HTERT RPE-1 (cell line): ENCODE measurements around the gene RCAN2.
"Not testable (repeated sequence)": the region's sequence is repeated elsewhere in the genome, so short reads cannot be mapped to it uniquely, and the experiment has no call there.

ENCODE experiments used
- in situ Hi-C: fragments of 300-500 bp; cut with MboI; formaldehyde crosslinking; loops from 4 replicates; pipeline ENCODE4 v1.14.3; 2020; ENCODE audit warnings: low sequenced_read_pairs

RCAN2 gene

DNA sequence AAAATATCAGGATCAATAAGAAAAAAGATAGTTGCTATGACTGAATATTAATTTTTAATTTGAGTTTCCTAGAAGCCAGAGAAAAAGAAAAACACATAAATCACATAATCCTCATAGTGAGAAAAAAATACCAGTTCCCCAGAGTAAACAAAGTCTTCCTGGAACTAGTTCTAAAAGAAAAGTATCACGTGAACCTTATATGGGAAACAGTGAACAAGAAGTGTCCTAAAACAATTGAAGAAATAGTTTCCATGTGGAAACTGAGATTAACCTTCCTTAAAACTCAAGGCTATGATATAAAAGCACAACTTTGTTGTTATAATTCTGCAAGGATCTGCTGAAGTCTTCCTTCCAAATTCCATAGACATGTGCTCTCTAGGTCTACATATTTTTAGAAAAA, 50.6 kb downstream of the RCAN2 start:
- in situ Hi-C loops, result no loop called here

DNA sequence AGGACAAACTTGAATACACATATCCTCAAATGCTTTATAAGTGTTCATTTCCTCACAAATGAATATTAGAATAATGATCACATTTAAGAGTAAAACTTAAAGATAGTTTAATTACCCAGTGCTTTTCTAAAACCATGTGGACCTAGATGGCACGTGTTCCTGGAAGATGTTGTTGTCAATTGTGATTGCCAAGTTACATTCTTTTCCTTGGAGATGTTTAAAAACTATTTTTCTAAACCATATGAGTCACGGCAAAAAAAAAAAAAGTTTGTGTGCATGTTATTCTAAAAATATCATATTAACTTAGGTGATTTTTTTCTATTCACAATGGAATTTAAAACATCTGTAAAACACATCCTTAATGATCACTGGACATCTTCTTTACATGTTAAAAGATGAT, 51.1 kb downstream of the RCAN2 start:
- in situ Hi-C loops, result no loop called here

DNA sequence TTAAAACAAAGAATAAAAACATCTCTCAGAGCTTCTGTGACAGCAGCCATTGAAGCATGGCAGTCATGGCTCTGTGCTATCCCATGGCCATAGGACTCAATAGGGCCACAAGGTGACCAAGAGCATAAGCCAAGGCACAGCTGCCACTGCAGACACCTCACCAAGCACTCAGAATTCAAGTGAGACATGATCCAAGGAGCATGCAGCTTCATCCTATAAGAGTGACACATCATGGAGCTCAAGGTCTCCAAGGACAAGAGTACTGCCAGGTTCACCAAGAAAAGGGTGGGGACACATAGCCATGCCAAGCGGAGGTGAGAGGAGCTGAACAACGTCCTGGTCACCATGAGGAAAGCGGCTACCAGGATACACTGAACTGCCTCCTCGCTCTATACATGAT, 53.0 kb downstream of the RCAN2 start:
- in situ Hi-C loops, result no loop called here

DNA sequence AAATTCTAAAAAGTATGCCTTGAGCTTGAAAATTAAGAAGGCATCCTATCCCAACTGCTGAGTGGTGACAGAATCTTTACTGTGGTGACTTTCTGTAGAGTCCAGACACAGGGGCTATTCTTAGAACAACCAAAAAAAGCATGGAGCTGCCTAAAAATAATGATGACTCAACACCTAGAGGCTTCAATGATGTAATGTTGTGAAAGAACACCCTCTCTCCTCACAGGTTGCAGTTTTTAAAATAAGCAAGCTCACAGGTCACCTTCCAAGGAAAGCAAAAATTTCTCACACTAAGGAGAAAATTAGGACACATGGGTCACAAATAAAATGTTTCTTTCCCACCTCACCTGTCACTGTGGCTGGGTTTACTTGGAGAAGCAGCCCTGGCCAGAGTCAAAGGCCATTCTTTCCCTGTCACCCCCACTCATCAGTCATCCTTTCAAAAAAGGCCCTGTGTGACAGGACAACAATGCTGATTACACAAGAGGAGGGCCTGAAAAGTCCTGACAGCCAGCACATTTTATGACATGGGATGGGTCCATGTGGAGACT, 53.5 kb downstream of the RCAN2 start:
- in situ Hi-C loops, result no loop called here

DNA sequence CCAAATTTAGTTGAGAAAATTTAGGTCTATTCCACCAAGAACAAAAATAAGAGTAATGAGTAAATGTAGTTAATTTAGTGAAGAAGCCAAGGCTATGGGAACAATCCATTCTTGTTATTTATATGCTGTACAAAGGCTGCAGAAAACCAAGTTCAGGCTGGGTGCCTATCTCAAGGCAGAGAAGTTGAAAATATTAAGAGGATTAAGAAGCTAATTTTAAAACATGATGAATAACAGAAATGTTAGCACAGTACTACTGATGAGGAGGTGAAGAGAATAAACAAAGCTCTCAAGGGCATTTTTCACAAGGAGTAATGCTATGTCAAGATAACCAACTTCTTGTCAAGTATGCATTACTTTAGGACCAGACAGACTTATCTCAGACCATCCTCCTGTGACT, 68.6 kb downstream of the RCAN2 start:
- in situ Hi-C loops, result no loop called here

DNA sequence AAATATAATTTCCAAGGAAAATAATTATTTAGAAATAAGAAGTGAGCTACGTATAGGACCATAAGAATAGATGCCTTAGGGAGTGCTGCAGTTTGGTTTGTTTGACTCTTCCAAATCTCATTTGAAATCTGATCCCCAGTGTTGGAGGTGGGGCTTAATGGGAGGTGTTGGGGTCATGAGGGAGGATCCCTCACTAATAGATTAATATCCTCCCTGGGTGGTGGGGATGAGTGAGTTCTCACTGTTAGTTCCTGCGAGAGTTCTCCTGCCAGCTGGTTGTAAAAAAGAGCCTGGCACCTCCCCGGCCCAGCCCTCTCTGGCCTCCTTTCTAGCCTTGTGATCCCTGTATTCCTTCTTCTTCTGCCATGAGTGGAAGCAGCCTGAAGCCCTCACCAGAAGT, 69.3 kb downstream of the RCAN2 start:
- in situ Hi-C loops, result no loop called here

DNA sequence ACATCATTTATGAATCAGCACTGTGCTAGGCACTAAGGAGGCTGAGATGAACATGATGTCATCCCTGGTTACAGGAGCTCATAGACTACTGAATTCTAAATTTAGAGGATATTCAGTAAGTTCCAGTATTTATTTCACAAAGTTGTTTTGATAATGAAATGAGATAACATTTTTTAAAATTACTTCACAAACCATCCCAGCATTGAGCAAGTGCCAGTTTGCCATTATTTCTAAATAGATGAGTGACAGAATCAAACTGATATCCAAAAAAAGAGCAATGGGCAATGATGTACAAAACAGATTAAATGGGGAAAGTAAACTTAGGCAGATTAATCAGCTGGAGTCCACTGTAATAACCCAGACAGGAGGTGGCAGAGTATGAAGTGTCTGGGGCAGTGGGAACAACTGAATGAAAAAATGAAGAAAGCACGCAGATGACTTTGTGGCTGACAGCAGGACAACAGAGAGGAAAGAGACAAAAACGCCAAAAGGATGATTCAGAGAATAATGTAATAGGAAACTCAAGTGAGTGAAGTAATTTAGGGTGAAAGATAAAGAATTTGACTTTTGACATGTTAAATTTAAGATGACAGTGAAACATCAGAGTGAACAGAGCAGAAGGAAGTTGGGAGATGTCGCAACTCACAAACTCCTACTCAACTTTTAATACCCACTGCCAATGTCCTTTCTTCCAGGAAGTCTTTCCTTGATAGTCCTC, 70.2 kb downstream of the RCAN2 start:
- in situ Hi-C loops, result no loop called here

DNA sequence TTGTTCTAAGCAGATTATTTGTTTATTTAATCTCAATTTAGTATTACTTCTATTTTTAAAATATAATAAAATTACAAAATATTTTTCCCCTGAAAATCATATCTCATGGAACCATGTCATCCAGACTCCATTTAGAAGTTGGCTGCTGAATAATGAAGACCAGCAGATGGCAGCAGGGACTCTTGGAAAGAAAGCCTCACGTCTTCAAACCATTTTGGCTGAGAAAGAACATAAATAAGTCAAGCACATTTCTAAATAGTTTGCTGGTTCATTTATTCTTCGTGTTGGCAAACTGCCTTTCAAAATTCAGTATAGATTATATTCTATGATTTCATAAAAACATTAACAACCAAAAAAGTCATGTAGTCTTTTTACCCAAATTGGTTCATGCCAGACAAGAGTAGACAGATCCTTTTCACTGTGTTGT, 71.7 kb downstream of the RCAN2 start:
- in situ Hi-C loops, result no loop called here

DNA sequence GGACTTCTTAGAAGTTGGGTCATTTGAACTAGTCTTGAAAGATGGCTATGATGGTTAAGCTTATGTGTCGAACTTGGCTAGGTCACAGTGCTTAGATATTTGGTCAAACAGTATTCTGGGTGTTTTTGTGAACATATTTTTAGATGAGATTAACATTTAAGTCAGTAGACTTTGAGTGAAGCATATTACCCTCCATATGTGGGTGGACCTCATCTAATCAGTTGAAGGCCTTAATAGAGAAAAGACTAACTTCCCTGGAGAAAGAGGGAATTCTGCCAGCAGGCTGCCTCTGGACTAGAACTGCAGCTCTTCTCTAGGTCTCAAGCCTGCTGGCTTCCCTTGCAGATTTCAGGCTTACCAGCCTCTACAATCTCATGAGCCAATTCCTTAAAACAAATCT, 76.9 kb downstream of the RCAN2 start:
- in situ Hi-C loops, result no loop called here

DNA sequence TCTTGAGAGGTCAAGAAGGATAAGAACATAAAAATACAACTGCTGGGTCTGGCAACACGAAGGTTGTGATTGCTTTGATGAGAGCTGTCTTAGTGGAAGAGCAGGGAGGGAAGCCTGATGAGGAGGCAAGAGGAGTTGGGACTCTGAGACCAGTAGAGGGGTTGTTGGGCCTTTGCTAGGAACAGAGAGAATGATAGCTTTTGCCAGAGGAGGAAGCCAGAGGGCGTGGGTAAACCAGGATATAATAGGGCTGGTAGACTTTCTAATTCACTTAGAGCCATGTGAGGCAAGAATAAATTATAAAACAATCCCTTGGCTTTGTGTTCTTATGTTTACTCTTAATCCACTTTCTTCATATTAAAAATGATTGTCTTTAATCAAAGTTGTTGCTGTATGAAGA, 78.6 kb downstream of the RCAN2 start:
- in situ Hi-C loops, result no loop called here

DNA sequence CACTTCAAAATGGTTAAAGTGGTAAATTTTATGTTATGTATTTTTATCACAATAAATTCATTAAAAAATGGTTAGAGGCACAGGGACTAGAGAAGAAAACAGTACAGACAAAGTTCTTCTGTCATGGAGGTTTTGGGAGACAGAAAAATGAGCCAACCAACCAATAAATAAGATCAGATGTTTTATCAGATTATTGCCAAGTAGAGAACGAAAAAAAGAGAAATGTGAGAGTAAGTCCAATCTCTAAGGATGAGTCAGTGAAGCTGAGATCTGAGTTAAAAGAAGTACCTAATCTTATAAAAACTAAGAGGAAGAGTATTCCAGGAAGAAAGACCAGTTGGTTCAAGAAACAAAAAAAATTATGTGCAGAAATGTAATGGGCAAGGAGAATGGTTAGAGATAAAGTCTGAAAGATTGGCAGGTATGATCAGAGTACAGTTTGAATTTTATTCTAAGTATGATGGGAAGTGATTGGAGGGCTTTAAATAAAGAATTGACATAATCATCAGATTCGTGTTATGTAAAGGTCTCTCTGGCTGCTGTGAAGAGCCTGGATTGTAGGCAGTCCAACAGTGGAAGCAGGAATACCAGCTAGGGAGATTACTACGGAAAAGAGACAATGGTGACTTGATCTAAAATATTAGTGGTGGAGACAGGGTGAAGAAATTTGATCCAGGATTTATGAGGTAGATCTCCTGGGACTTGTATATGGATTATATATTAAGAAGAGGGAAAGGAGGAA, 79.6 kb downstream of the RCAN2 start:
- in situ Hi-C loops, result no loop called here

DNA sequence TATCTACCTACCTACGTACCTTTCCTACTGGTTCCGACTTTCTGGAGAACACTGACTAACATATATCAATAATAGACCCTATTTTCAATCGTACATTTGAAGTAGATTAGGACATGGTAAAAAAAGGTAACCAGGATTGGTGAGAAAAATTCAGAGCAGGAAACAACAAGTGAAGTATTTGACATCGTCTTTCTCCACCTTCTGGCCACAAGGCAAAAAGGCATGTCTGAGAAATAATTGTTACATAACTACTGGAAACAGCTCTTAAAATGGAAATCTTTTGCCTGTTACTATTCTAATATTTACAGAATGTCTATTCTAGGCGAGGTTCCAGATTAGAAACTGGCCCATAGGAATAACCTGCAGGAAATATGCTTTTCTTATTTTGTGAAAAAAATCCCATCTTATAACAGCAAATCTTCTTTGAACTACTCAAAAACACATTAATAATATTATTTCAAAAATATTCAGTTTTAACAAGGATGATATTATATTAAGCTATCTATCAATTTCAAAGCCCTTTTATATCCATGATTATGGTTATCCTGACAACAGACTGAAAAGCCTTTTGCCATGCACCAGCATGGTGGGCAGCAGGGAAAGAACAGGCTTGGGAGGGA, 80.8 kb downstream of the RCAN2 start:
- in situ Hi-C loops, result no loop called here

DNA sequence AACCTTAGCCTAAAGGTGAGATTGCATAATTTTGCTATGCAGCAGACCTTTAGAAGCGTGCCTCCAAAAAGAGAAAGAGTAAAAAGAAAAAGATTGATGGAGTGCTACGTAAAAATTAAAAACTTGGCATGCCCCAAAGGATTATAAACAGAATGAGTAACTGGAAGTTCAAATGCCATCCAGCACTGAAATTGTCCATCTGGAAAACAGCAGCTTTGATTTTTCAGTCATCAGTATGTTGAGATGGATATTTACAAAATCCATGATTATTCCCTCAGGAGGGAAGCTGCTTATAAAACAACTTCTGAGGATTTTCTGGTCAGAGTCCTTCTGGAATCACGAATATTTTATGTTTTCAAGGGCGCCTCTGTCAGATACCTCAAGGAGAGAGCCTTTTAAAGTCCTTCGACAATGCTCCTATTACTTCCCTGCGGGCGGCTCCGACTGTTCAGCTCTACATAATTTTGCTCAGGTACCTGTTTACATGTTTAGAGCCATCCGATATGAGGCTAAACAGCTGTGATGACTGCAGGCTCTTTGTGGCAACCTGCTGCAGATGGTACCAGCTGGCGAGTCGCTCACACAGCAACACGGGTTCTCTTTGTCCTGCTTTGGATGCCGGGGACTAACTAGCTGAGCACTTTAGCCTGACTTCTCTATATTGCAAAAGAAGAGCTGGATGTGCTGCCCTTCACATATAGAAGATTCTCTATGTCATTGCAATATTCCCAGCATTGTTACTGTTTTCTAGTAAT, 83.3 kb downstream of the RCAN2 start:
- in situ Hi-C loops, result no loop called here

DNA sequence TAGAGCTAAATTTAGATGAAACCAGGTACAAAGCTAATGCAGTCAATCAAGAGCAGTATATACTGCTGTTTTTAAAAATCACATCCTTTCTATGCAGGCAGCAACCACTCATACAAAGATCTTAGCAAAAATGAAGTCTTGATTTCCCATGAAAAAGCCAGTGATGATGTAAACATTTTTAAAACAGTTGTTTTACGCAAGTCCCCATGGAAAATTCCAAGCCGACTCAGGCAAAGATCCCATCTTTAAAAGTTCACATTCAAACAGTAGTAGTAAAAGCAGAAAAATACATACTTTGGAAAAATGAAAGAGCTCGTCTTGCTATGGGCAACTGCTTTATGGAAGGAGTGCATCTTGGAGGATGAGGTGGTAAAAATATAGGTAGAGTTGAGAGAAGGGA, 84.0 kb downstream of the RCAN2 start:
- in situ Hi-C loops, result no loop called here

DNA sequence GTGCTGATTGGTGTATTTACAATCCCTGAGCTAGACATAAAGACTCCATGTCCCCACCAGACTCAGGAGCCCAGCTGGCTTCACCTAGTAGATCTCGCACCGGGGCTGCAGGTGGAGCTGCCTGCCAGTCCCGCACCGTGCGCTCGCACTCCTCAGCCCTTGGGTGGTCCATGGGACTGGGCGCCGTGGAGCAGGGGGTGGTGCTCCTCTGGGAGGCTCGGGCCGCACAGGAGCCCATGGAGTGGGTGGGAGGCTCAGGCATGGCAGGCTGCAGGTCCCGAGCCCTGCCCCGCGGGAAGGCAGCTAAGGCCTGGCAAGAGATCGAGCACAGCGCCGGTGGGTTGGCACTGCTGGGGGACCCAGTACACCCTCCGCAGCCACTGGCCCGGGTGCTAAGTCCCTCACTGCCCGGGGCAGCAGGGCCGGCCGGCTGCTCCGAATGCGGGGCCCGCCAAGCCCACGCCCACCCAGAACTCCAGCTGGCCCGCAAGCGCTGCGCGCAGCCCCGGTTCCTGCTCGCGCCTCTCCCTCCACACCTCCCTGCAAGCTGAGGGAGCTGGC, 85.5 kb downstream of the RCAN2 start:
- in situ Hi-C loops, result not testable (repeated sequence)

DNA sequence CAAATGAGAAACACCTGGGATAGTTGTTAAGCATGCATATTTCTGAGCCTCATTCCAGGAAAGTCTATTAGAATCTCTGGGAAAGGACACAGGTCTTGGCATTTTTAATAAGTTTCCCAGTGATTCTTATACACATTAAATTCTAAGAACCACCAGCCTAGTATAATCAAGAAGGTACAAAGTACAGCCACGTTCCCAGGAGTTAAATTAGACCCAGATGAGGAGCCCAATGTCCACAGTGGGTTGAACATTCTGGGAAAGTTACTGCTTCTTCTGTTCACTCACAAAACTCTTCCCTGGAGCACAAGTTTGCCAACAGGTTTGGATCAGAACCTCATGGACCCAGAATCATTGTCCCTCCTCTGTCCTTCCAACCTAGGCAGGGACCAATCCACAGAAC, 90.4 kb downstream of the RCAN2 start:
- in situ Hi-C loops, result no loop called here

DNA sequence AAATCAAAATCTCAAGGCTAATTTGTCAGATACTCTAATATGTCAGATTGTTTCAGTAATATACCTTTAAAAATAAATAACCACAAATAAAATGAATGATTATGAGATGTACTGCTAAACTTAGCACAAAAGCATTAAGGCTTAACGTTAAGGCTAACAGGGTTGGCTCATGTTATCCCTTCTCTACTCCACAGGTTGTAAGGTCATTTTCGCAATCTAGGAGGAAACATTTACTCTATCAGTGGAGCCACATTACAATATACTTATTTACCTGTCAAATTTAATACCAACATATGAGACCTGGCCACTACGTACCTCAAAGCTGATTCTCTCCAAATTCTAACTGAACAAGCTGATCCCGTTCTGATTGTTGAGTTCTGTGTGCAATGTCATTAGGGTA, 95.7 kb downstream of the RCAN2 start:
- in situ Hi-C loops, result no loop called here

DNA sequence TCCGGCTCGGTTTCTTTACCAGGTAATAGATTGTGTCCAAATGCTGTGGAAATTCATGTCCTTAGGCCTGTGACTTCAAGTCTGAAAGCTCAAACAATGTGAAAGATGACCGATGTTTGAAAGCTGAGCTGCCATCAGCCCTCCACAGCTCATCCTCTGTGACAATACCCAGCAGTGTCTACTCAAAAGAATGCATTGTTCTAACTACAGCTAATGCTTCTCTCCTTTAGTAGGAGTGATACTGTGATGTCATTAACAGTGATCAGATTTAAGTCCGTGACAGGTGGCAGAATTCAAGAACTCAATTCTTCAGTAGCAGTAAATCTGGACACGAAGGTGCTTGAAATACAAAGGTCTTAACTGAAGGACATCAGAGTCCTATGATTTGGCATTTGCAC, 97.3 kb downstream of the RCAN2 start:
- in situ Hi-C loops, result no loop called here

DNA sequence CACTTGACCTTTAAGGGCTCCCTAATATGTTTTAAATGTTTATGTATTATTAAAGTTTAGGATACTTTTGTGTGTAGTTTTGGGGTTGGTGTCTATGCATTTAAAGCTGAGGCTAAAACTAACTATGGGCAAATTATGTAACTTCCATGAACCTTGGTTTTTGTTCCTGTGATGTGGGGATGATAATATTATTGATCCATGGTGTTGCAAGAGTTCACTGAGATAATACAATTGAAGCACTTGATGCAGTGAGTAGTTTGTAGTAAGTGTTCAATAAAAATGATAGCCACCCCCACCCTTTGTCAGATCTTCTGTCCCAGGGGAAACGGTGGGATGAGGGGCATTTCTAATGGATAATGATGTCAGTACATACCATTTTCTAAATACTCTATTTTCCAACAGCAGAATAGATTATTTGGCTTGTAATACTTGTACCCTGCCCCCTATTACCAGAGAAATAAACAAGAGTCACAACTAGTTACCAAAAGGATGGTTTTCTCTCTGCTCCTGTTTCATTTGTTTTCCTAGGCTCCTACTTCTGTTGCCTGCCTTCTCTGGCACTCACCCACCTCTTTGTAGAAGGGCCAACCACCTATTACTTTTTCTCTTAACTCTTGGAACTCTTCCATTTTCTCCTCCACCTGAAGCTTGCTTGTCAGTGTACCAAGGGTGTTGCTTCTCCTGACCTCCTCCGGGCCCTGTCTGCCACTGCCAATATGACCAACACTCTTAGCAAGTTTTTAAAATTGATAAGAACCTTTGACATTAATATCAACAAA, 97.9 kb downstream of the RCAN2 start:
- in situ Hi-C loops, result no loop called here

DNA sequence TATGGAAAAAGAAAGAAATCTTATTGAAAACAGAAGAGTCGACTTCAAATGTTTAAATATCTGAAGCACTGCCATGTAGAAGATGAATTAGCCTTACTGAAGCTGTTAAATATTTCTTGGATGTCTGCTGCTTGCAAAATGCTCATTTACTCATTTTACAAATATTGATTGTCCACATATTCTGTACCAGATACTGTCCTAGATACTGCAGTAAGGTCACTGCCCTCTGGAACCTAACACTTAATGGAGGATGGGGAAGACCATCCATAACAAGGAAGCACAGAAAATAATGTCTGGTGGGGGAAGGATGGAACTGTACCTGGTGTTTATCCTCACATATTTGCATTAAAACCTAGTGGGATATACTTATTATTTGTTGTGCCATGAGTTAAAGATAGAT, 99.0 kb downstream of the RCAN2 start:
- in situ Hi-C loops, result no loop called here
